Measurements from ENCODE around the gene ZGPAT. TPM values are rescaled to one million over a fixed set of nuclear protein-coding genes. Genes with fewer than 3 reads are reported as not detected.

Gene ZGPAT
- total RNA-seq, 1 experiment from 2014 or later = 28.3 TPM

- DNase-seq (ENCODE audit: low spot score) = no peak
- intact Hi-C loops (cut with micrococcal nuclease; ENCODE audit: unreplicated experiment) = no loop called here
- CTCF ChIA-PET = no interaction called here
- TF ChIP-seq EZH2 (IDR thresholded peaks at IDR 0.05; ENCODE audit: borderline replicate concordance, low read depth, low read length, poor library complexity, severe bottlenecking) (no peak), CTCF (conservative IDR thresholded peaks at IDR 0.05; ENCODE audit: low read depth, low read length) (no peak)
- H3K27ac ChIP-seq (ENCODE audit: low read depth, low read length, poor library complexity, severe bottlenecking) = no peak overlapping the region
- no peaks in the 10 kb centered on the region for H3K9me3 ChIP-seq (ENCODE audit: low read depth, low read length, poor library complexity, severe bottlenecking)
- H3K27me3 ChIP-seq (replicated peaks; ENCODE audit: insufficient read depth, low read depth, low read length, poor library complexity) = no peaks in the 10 kb centered on the region
- no peak overlapping the region for H3K4me3 ChIP-seq (ENCODE audit: low read depth, low read length, poor library complexity, severe bottlenecking)
- H3K4me1 ChIP-seq (ENCODE audit: insufficient read depth, low read length, poor library complexity, severe bottlenecking) = peaks cover 7% of the 10 kb centered on the region
- H3K36me3 ChIP-seq (ENCODE audit: insufficient read depth, low read length, poor library complexity, severe bottlenecking) = peaks cover 33% of the 10 kb centered on the region
- POLR2A ChIA-PET (ENCODE audit: low non-redundant PET) = no interaction called here
- BruUV-seq (replicated peaks) = no TSS peak
Measured at GRCh38 chr20:63704749-63705117, 3.1 kb upstream of the ZGPAT start.

GRCh38 chr20:63705232-63706026, 2.4 kb upstream of the ZGPAT start:
- no peak for DNase-seq (ENCODE audit: low spot score)
- intact Hi-C loops (cut with micrococcal nuclease; ENCODE audit: unreplicated experiment) = no loop called here
- TF ChIP-seq CTCF (conservative IDR thresholded peaks at IDR 0.05; ENCODE audit: low read depth, low read length) (no peak), EZH2 (IDR thresholded peaks at IDR 0.05; ENCODE audit: borderline replicate concordance, low read depth, low read length, poor library complexity, severe bottlenecking) (no peak)
- no TSS peak for BruUV-seq (replicated peaks)
- Histone ChIP-seq H3K4me3 (ENCODE audit: low read depth, low read length, poor library complexity, severe bottlenecking) (no peak overlapping the region), H3K27me3 (replicated peaks; ENCODE audit: insufficient read depth, low read depth, low read length, poor library complexity) (no peaks in the 10 kb centered on the region), H3K9me3 (ENCODE audit: low read depth, low read length, poor library complexity, severe bottlenecking) (no peaks in the 10 kb centered on the region), H3K36me3 (ENCODE audit: insufficient read depth, low read length, poor library complexity, severe bottlenecking) (peaks cover 36% of the 10 kb centered on the region), H3K27ac (ENCODE audit: low read depth, low read length, poor library complexity, severe bottlenecking) (no peak overlapping the region), H3K4me1 (ENCODE audit: insufficient read depth, low read length, poor library complexity, severe bottlenecking) (peaks cover 6% of the 10 kb centered on the region)
- POLR2A ChIA-PET (ENCODE audit: low non-redundant PET) = no interaction called here
- CTCF ChIA-PET = no interaction called here

- Histone ChIP-seq H3K27me3 (replicated peaks; ENCODE audit: insufficient read depth, low read depth, low read length, poor library complexity) (no peaks in the 10 kb centered on the region), H3K36me3 (ENCODE audit: insufficient read depth, low read length, poor library complexity, severe bottlenecking) (peaks cover 43% of the 10 kb centered on the region), H3K27ac (ENCODE audit: low read depth, low read length, poor library complexity, severe bottlenecking) (no peak overlapping the region), H3K9me3 (ENCODE audit: low read depth, low read length, poor library complexity, severe bottlenecking) (no peaks in the 10 kb centered on the region), H3K4me3 (ENCODE audit: low read depth, low read length, poor library complexity, severe bottlenecking) (peak overlapping the region; percentile 98), H3K4me1 (ENCODE audit: insufficient read depth, low read length, poor library complexity, severe bottlenecking) (peaks cover 6% of the 10 kb centered on the region)
- DNase-seq (ENCODE audit: low spot score) = no peak
- BruUV-seq (replicated peaks) = TSS peak; percentile 35
- intact Hi-C loops (cut with micrococcal nuclease; ENCODE audit: unreplicated experiment) = no loop called here
- CTCF ChIA-PET = no interaction called here
- no peak for TF ChIP-seq EZH2 (IDR thresholded peaks at IDR 0.05; ENCODE audit: borderline replicate concordance, low read depth, low read length, poor library complexity, severe bottlenecking)
- TF ChIP-seq CTCF (conservative IDR thresholded peaks at IDR 0.05; ENCODE audit: low read depth, low read length) = no peak
- POLR2A ChIA-PET (ENCODE audit: low non-redundant PET) = no interaction called here
Measured at GRCh38 chr20:63706027-63706695, 1.7 kb upstream of the ZGPAT start.
